Pancreas (tissue), 10 donors: ENCODE results near the gene TBC1D20. TPM values are rescaled to one million over a fixed set of nuclear protein-coding genes. Genes with fewer than 3 reads are reported as not detected.

Experiments used
- ATAC-seq, 4 donors: fragments of 200-7000 bp; cut with Tn5 transposase; one replicate each; pipeline versions ENCODE4 v1.8.0 to v1.9.1; 2020; ENCODE audit warnings: mild to moderate bottlenecking in 4 of 4, moderate library complexity in 4 of 4
- DNase-seq, 6 donors: peaks; one replicate each; pipeline ENCODE4 v3.0.0-alpha.2; 2020
- FAIRE-seq: peaks from 2 replicates; lab custom pipeline; 2012; peaks lifted over from hg19 to GRCh38; lab: Jason Lieb, UNC
- H3K27ac ChIP-seq, 4 donors: fragments of 200-600 bp; sonication (generic); 1 replicate in 3 of 4; 2 replicates in 1 of 4; pipeline versions ENCODE4 v1.5.0 to v1.8.0; 2020
- H3K27me3 ChIP-seq, 4 donors: fragments of 200-600 bp; one replicate each; pipeline ENCODE4 v1.8.0; 2021
- H3K36me3 ChIP-seq, 3 donors: fragments of 200-600 bp; sonication (generic) in 1 of 3; one replicate each; pipeline versions ENCODE4 v1.5.0 to v1.8.0; 2020 to 2021
- H3K4me1 ChIP-seq, 3 donors: fragments of 200-600 bp; one replicate each; pipeline ENCODE4 v1.8.0; 2021
- H3K4me3 ChIP-seq, 4 donors: fragments of 200-600 bp; sonication (generic) in 2 of 4; one replicate each; pipeline versions ENCODE4 v1.5.0 to v1.8.0; 2020 to 2021
- H3K9me3 ChIP-seq, 4 donors: fragments of 200-600 bp; one replicate each; pipeline ENCODE4 v1.8.0; 2021
- CTCF ChIP-seq, 4 donors: fragments of 200-600 bp; sonication (generic) in 3 of 4; IDR thresholded peaks; one replicate each; pipeline versions ENCODE4 v1.5.0 to v1.8.0; 2021; ENCODE audit warnings: antibody characterized with exemption in 4 of 4
- WGBS, 2 donors: extraction: QIAGEN DNeasy Blood & Tissue Kit; methylation state at CpG; one replicate each; pipeline ENCODE4 v1.1.7; 2013; 5-methylcytosine and 5-hydroxymethylcytosine counted together
- intact Hi-C, 3 donors: fragments of 100-400 bp; cut with DNase I; formaldehyde crosslinking; loops; one replicate each; pipeline versions ENCODE4 v1.11.1 to v1.14.2; 2022
- polyA plus RNA-seq, 2 donors: library from polyadenylated mRNA; stranded (reverse); fragments of 200-250 nt; gene quantifications; one replicate each; pipeline ENCODE4 v1.2.3, GENCODE V29; 2013
- total RNA-seq, 6 donors: library from RNA; stranded (reverse); fragmentation: NEBNext Ultra II Directional in 4 of 6; extraction: Animal tissue kit (Norgen Biotek cat#: 25700) in 4 of 6; gene quantifications; one replicate each; pipeline versions ENCODE4 v1.2.1 to v1.2.4, GENCODE V29; 2021 to 2023
- donor health status: healthy with polysubstance abuse.
- donor health status: DM: no; HTN: no; CAD: no; lungs with moderate emphysema.
- donor health status: DM: no; HTN: no; CAD: no.
- donor health status: control.
- donor health status: control.
- donor health status: Bipolar disorder and iron deficiency.
- donor health status: DM: yes; HTN: yes; CAD: no.
- donor health status: DM: no; HTN: no; CAD: no.
- donor health status: DM: no; HTN: no; CAD: no.
- donor health status: DM: yes; HTN: yes; CAD: no.

Gene TBC1D20
- total and polyA plus RNA-seq, 8 donors: 11.1 to 21.4 (median 12.9) TPM

DNA sequence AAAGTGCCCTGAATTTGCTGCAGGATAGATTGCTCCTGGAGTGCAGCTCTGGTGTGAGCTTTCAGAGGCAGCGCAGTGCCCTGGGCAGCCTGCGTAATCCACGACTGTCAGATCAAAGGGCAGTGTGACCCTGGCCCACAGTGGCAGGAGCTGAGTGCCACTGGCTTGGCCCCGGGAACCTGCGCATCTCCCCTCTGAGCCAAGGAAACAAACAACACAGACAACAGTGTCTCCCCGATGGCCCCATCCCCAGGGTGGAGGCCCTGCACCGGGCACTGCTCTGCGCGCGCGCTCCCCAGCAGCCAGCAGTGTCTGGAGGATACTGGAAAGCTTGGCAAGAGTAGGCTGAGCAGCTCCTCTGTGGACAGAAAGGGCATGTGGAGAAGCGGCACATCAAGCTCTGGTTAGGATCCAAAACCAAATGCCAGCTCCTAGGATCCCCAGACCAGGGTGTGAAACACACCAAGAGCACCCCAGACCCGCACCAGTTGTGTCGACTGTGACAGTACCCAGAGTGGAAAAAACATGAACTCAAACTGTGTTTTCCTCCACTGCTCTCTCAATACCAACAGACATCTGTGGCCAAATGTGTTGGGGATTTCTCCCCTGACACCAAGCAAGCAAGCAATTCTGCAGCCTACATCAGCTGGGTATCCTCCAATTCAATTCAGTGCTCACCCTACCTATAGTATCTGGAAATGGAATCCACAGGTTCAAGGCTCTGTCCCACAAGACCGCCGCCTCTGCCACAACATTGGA, 27.5 kb downstream of the TBC1D20 start:
- intact Hi-C loops: loop anchor here in 2 of 3 donors (10.0 kb wide), 1 partner anchor 80 kb away; no protein-coding TSS in a partner anchor
- no peak for FAIRE-seq
- DNase-seq: peak in 2 of 6 donors; percentile 6 to 35
- no peak overlapping the region for H3K4me3 ChIP-seq
- peaks cover 4 to 48% (median 9%) of the 10 kb centered on the region in 3 donors for H3K36me3 ChIP-seq
- TF ChIP-seq CTCF (IDR thresholded peaks at IDR 0.05): no peak
- H3K9me3 ChIP-seq: no peaks in the 10 kb centered on the region
- H3K4me1 ChIP-seq: no peaks in the 10 kb centered on the region
- H3K27me3 ChIP-seq: no peaks in the 10 kb centered on the region
- no peak for ATAC-seq
- no peak overlapping the region for H3K27ac ChIP-seq
- WGBS, 2 donors: 88 to 91% methylated on average over 16 of the region's 16 CpGs

- H3K9me3 ChIP-seq: no peaks in the 10 kb centered on the region
- no peak for TF ChIP-seq CTCF (IDR thresholded peaks at IDR 0.05)
- no peaks in the 10 kb centered on the region for H3K27me3 ChIP-seq
- H3K27ac ChIP-seq: no peak overlapping the region
- intact Hi-C loops: loop anchor here in 2 of 3 donors (10.0 kb wide), 1 partner anchor 79 kb away; no protein-coding TSS in a partner anchor
- DNase-seq (peak in 1 of 6 donors; percentile 21), FAIRE-seq (no peak), ATAC-seq (no peak)
- no peak overlapping the region for H3K4me3 ChIP-seq
- no peaks in the 10 kb centered on the region for H3K4me1 ChIP-seq
- H3K36me3 ChIP-seq: peaks cover 4 to 42% (median 8%) of the 10 kb centered on the region in 3 donors
- 83 to 84% methylated on average over 10 to 11 of the region's 11 CpGs for WGBS, 2 donors
Measured at GRCh38 chr20:434221-434620, 28.1 kb downstream of the TBC1D20 start.

DNA sequence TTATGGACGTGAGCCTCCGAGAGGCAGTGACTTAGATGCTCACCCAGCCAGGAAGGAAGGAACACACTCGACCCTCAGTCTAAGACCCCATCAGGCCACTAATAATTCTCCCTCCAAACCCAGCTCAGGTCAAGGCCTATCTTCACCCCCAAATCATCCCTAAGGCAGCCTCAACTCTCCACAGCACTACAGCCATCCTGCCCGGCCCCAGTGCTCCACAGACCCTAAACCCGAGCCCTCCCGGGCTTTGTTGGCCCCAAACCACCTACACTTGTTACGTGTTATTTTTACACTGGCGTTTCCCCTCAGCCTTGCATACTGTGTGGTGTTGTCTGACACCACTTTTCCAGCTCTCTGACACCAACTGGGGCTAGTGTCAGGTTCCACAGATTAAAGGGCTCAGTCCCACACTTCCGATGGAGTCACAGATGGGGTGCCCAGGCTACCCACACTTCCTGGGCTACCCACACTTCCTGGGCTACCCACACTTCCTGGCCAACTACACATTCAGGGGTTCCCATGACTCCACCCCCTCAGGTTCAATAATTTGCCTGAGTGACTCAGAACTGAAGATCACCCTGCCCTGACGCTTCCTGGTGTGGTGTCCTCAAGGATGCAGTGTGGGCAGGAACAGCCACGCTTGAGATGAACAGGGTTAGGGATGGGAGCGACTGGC, 28.9 kb downstream of the TBC1D20 start:
- Histone ChIP-seq H3K27me3 (no peaks in the 10 kb centered on the region), H3K27ac (no peak overlapping the region), H3K4me1 (no peaks in the 10 kb centered on the region), H3K36me3 (peaks cover 4 to 34% (median 8%) of the 10 kb centered on the region in 3 donors), H3K9me3 (no peaks in the 10 kb centered on the region), H3K4me3 (no peak overlapping the region)
- 82 to 87% methylated on average over 12 of the region's 12 CpGs for WGBS, 2 donors
- no peak for ATAC-seq
- peak in 1 of 6 donors; percentile 44 for DNase-seq
- no peak for TF ChIP-seq CTCF (IDR thresholded peaks at IDR 0.05)
- intact Hi-C loops: loop anchor here in 2 of 3 donors (10.0 kb wide), 1 partner anchor 79 kb away; no protein-coding TSS in a partner anchor
- no peak for FAIRE-seq

GRCh38 chr20:432677-433299, 29.5 kb downstream of the TBC1D20 start:
- H3K4me1 ChIP-seq: no peaks in the 10 kb centered on the region
- peaks cover 0 to 27% (median 8%) of the 10 kb centered on the region in 3 donors for H3K36me3 ChIP-seq
- no peak overlapping the region for H3K27ac ChIP-seq
- 88 to 89% methylated on average over 11 of the region's 11 CpGs for WGBS, 2 donors
- FAIRE-seq (no peak), DNase-seq (peak in 1 of 6 donors; percentile 40), ATAC-seq (no peak)
- H3K27me3 ChIP-seq: no peaks in the 10 kb centered on the region
- intact Hi-C loops: loop anchor here in 2 of 3 donors (10.0 kb wide), 1 partner anchor 78 kb away; no protein-coding TSS in a partner anchor
- no peak overlapping the region for H3K4me3 ChIP-seq
- no peak for TF ChIP-seq CTCF (IDR thresholded peaks at IDR 0.05)
- H3K9me3 ChIP-seq: no peaks in the 10 kb centered on the region
